HG03378 (cell line): ENCODE results near the gene NPW.

Experiments
- ATAC-seq: cut with Tn5 transposase; IDR thresholded peaks from one replicate; pipeline ENCODE4 v1.9.1; 2021; ENCODE audit warnings: mild to moderate bottlenecking, moderate library complexity; ENCODE audit not compliant: unreplicated experiment

NPW gene

DNA sequence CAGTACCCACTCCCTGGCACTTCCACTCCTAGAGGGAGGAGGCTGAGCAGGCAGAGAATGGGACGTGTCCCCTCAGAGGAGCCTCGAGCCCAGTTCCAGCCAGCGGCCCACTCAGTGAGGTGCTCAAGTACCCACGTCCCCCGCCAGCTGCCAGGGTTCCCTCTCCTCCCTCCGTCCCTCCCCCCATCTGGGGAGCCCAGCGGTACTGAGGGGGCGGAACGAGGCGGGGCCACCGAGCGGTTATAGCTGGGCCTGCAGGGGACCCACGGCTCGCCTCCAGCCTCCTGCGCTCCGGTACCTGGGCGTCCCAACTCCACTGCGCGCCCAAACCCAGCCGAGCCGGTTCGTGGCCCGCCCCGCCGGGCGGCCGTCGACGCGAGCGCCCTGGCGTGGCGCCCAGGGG lies at the start of gene NPW:
Gene NPW, plus strand, starts transcription at position 268 of the 403 bp plus-strand sequence.
- no peak for ATAC-seq

DNA sequence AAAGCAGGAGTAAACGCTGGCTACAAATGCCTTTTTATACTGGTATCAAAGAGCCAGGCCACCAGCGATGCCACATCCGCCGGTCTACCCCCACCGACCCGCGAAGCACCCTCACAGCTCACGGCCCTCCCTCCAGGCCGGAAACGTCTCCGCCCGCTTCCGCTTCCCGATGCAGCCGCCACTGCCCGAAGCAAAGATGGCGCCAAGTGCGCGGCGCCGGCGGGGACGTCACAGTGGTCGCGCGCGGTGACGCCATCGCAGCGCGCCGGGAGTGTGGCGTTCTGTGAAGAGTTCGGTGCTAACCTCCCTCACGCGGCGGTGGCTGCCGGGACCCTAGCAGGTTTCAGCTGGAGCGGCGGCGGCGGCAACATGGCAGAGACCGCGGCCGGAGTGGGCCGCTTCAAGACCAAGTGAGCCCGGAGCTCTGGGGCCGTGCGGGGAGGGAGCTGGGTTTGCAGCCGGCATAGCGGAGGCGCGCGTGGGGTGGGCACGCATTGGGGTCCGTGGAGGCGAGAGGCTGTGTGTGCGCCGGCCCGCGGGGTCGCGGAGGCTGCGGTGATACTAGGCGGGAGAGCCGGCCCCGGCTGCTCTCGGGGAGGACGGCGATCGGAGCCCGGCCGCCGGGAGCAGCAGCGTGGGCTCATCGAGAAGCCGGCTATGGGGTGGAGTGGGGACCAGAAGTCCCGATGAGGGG lies 47.6 kb upstream of the NPW start, which contains the start of gene TBL3:
Gene TBL3, plus strand, starts transcription at position 258 of the 694 bp plus-strand sequence. Its CDS starts 112 bp downstream, at position 370.
- ATAC-seq, result peak; percentile 58

- ATAC-seq, result no peak
Observed at GRCh38 chr16:1972490-1972877, 47.1 kb upstream of the NPW start.

- no peak for ATAC-seq
Observed at GRCh38 chr16:1973461-1974156, 46.0 kb upstream of the NPW start.

- no peak for ATAC-seq
Observed at GRCh38 chr16:1974157-1975070, 45.2 kb upstream of the NPW start.

- ATAC-seq, result no peak
Observed at GRCh38 chr16:1975432-1976215, 44.0 kb upstream of the NPW start.

DNA sequence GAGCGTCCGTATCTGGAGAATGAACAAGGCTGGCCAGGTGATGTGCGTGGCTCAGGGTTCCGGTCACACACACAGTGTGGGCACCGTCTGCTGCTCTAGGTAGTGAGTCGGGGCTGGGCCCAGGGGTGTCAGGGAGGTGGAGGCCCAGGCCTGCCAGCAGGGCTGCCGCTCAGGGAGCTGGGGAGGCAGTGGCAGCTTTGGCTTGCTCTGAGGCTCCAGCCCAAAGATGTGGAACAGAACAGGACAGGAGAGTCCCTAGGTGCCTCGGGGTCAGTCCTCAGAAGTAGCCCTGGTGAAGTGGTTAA lies 43.4 kb upstream of the NPW start:
- no peak for ATAC-seq

- ATAC-seq, result no peak
Observed at GRCh38 chr16:1976951-1977874, 42.4 kb upstream of the NPW start.

DNA sequence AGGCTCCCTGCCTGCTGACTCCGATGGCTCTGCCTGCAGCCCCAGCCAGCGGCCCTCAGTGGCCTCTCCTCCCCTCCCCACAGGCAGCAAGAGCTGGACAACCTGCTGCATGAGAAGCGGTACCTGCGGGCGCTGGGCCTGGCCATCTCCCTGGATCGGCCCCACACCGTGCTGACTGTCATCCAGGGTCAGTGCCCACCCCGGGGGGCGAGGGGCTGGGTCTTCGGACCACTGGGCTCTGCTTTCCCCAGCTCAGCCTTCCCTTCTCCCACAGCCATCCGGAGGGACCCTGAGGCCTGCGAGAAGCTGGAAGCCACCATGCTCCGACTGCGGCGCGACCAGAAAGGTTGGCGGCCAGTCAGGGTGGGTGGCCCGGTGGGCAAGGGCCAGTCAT lies 41.7 kb upstream of the NPW start:
- no peak for ATAC-seq

GRCh38 chr16:1978476-1979120 lies 41.0 kb upstream of the NPW start:
- no peak for ATAC-seq

DNA sequence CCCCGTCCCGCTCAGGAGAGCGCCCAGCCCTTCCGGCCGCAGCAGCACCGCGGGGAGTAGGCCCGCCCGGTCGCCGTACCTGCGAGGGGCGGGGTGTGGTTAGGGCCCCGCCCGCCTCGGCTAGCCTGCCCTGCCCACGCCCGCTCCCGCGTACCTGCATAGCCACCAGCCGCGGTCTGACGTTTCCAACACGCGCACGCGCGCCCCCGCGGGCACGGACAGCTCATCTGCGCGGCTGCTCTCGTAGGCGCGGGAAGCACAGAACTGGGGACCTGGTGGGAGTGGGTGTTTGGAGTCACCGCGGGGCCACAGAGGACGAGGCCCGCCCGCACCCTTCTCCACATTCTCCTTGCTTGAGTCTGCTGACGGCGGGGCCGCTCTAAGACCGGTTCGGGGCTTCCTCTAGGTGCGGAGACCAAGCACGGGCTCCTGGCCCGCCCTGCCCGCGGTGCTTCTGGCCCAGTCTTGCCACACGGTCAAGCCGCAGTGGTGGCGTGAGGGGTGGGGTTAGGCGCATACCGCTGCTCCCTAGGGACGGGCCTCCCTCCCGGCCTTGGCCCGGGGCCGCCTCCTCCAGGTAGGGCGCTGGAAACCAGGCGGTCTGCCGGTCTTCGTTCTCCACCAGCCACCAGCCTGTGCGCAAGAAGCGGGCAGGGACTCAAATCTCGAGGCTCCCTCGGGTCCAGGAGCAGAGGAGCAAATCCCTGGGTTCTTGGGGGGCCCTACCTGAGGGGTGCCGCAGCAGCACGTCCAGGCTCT lies 40.1 kb upstream of the NPW start:
- ATAC-seq, result no peak

DNA sequence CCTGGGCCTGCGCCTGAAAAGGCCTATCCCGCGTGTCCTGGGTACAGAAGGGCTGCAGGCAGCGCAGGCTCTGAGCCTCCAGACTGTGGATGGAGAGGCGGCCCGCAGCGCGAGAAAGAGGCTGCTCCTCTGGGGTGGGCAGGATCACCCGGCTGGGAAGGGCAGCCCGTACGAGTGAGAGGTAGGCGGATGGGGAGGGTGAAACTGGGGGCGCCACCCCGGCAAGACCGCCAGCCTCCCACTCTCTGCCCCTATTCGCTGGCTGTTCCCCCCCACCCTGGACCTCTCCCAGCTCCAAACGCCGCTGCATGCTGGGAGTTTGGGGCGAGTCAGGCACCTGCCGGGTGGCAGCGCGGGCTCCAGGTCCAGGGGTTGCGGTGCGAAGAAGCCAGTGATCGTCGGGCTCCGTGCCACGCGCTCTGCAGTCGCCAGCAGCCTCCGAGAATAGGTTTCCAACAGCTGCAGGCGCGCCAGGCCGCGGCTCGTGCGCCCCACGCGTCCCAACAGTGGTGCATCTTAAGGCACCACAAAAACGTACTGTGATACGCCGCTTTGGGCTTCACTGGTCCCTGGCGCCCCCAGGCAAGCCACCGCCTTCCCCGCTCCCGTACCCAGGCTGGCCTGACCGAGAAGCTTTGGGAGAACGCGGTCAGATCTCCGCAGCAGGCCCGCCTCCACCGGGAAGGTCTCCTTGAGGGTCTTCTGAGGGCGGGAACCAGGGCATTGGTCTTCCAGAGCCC lies 39.4 kb upstream of the NPW start:
- no peak for ATAC-seq

DNA sequence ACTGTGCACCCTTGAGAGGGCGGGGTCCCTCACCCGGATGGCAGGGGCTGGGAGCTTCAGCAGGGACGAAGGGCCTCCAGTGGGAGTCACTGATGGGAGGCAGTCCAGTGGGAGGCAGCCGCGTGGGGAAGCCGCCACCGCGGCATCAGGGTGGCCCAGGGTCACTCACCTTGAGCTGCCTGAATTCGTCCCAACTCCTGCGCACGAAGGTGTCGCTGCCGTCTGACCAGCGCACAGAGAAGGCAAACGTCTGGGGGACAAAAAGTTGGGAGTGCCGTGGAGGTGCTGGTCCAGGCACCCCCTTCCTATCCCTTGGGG lies 38.9 kb upstream of the NPW start:
- no peak for ATAC-seq

- ATAC-seq, result no peak
Observed at GRCh38 chr16:1981398-1981836, 38.2 kb upstream of the NPW start, which contains the start of gene NOXO1. Gene NOXO1, minus strand, starts transcription at chr16:1981469. Its CDS starts 290 bp downstream, at chr16:1981179.

GRCh38 chr16:1982013-1982433 lies 37.6 kb upstream of the NPW start:
- ATAC-seq, result no peak

GRCh38 chr16:1982991-1983543 lies 36.5 kb upstream of the NPW start:
- no peak for ATAC-seq

GRCh38 chr16:1983544-1984346 lies 35.8 kb upstream of the NPW start, which contains the start of gene GFER:
Gene GFER, plus strand, starts transcription at chr16:1984193. Its CDS starts 26 bp downstream, at chr16:1984219.
- ATAC-seq, result peak; percentile 48
